GM12874 (cell line): Measurements from ENCODE around the gene KIF16B.

Experiments
- CTCF ChIP-seq: IDR thresholded peaks from 2 replicates; pipeline ENCODE4 v1.5.1; 2011; ENCODE audit warnings: low read depth, mild to moderate bottlenecking, control low read depth, low read length, moderate library complexity; ENCODE audit not compliant: insufficient read depth

KIF16B gene

GRCh38 chr20:16516794-16517193 is 56.5 kb downstream of the KIF16B start:
- no peak for TF ChIP-seq CTCF

GRCh38 chr20:16515046-16515445 is 58.2 kb downstream of the KIF16B start:
- TF ChIP-seq CTCF = no peak

- no peak for TF ChIP-seq CTCF
Measured at GRCh38 chr20:16514140-16514539, 59.1 kb downstream of the KIF16B start.

DNA sequence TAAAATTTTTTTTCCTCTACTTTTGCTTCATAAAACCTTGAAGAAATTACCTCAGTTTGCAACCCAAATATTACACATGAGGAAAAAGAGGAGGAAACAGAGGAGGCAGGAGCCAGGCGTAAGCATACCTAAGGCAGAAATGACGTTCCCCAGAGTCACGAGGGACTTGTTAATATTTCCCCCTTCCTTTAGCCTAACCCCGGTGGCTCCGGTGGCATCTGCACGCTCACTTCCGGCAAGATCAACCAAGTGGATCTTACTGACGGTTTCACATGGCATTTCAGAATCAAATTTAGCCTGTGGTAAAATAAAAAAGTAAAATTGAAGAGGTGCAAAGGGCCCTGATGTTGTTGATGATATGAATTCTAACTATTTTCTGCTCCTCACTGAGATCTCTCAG is 67.4 kb downstream of the KIF16B start:
- TF ChIP-seq CTCF = no peak

- no peak for TF ChIP-seq CTCF
Measured at GRCh38 chr20:16501301-16501700, 71.9 kb downstream of the KIF16B start.

DNA sequence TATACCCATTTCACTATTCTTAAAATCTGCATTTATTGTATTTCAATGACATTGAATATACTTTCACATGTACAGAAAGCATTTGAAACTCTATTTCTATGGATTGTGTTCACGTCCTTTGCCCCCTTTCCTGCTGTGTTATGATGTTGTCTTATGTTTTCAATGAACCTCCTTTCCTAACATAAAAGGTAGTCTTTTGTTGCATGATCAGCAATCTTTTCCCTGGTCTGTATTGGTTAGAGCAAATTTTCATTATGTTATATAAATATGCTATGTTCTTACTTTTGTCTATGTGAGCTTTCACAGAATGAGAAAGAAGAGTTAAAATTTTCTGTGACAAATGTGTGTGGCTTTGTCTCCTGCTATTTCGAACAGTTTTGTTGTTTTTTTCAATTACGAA is 73.1 kb downstream of the KIF16B start:
- no peak for TF ChIP-seq CTCF

GRCh38 chr20:16498526-16499253 is 74.6 kb downstream of the KIF16B start:
- no peak for TF ChIP-seq CTCF

- TF ChIP-seq CTCF = no peak
Measured at GRCh38 chr20:16497896-16498295, 75.4 kb downstream of the KIF16B start.
